CD8-positive, alpha-beta memory T cell (primary cell): ENCODE data around the gene GMDS. TPM values are rescaled to one million over a fixed set of nuclear protein-coding genes. Genes with fewer than 3 reads are reported as not detected.

Experiments
- CTCF ChIA-PET: fragments of 350-600 bp; sonication (Branson Sonifier 250); formaldehyde crosslinking; loops from one replicate; lab custom pipeline; 2021; ENCODE audit warnings: antibody characterized with exemption; lab: Charles Lee
- POLR2A ChIA-PET: fragments of 350-600 bp; sonication (Branson Sonifier 250); formaldehyde crosslinking; loops from one replicate; lab custom pipeline; 2021; ENCODE audit warnings: antibody characterized with exemption; lab: Charles Lee
- DNase-seq, 5 donors: peaks; one replicate each; pipeline versions ENCODE4 v3.0.0 to v3.0.0-alpha.2; 2020 to 2022; ENCODE audit warnings: mixed read lengths in 1 of 5
- H3K27ac ChIP-seq: one replicate; pipeline ENCODE4 v1.7.0; 2013; ENCODE audit warnings: low read depth, mild to moderate bottlenecking, low read length, moderate library complexity
- H3K27me3 ChIP-seq: 2 replicates; pipeline ENCODE4 v1.7.0; 2013; ENCODE audit warnings: low read length, mild to moderate bottlenecking; ENCODE audit not compliant: insufficient read depth, poor library complexity, severe bottlenecking
- H3K36me3 ChIP-seq: 2 replicates; pipeline ENCODE4 v1.7.0; 2013; ENCODE audit warnings: mild to moderate bottlenecking, low read length, moderate library complexity; ENCODE audit not compliant: insufficient read depth
- H3K4me1 ChIP-seq: 2 replicates; pipeline ENCODE4 v1.7.0; 2013; ENCODE audit warnings: mild to moderate bottlenecking, low read length, moderate library complexity; ENCODE audit not compliant: insufficient read depth
- H3K4me3 ChIP-seq: 2 replicates; pipeline ENCODE4 v1.7.0; 2013; ENCODE audit warnings: mild to moderate bottlenecking, low read length
- H3K9me3 ChIP-seq: 2 replicates; pipeline ENCODE4 v1.7.0; 2013; ENCODE audit warnings: mild to moderate bottlenecking, low read length
- H3K27ac Mint-ChIP-seq, 8 donors: one replicate each; pipeline ENCODE4 v1.8.0; 2020 to 2021; ENCODE audit warnings: mixed read lengths in 8 of 8, mild to moderate bottlenecking in 6 of 8, inconsistent platforms in 3 of 8, moderate library complexity in 3 of 8
- H3K27me3 Mint-ChIP-seq, 2 donors: one replicate each; pipeline ENCODE4 v1.8.0; 2020 to 2021; ENCODE audit warnings: mixed read lengths in 2 of 2, mild to moderate bottlenecking in 1 of 2, moderate library complexity in 1 of 2
- H3K36me3 Mint-ChIP-seq, 3 donors: one replicate each; pipeline ENCODE4 v1.8.0; 2020 to 2021; ENCODE audit warnings: mixed read lengths in 3 of 3, inconsistent platforms in 1 of 3, mild to moderate bottlenecking in 1 of 3
- H3K4me1 Mint-ChIP-seq, 3 donors: one replicate each; pipeline ENCODE4 v1.8.0; 2020 to 2021; ENCODE audit warnings: mixed read lengths in 3 of 3, inconsistent platforms in 1 of 3, mild to moderate bottlenecking in 1 of 3
- H3K4me3 Mint-ChIP-seq, 7 donors: one replicate each; pipeline ENCODE4 v1.8.0; 2020 to 2021; ENCODE audit warnings: mixed read lengths in 7 of 7, mild to moderate bottlenecking in 6 of 7, moderate library complexity in 4 of 7, inconsistent platforms in 2 of 7
- H3K9me3 Mint-ChIP-seq, 5 donors: one replicate each; pipeline ENCODE4 v1.8.0; 2020 to 2022; ENCODE audit warnings: mixed read lengths in 5 of 5, mild to moderate bottlenecking in 3 of 5, moderate library complexity in 2 of 5, inconsistent platforms in 1 of 5
- polyA plus RNA-seq: library from polyadenylated mRNA; unstranded; fragments of 300-500 nt; fragmentation: Illumina TruSeq; gene quantifications from one replicate; pipeline ENCODE4 v1.2.3, GENCODE V29; 2021
- total RNA-seq, 2 experiments: library from RNA; stranded (reverse); gene quantifications; one replicate each; pipeline ENCODE4 v1.2.3, GENCODE V29; 2021

Gene GMDS
- total and polyA plus RNA-seq, 3 experiments from 2014 or later = 16.4 to 33.4 (median 28.6) TPM

DNA sequence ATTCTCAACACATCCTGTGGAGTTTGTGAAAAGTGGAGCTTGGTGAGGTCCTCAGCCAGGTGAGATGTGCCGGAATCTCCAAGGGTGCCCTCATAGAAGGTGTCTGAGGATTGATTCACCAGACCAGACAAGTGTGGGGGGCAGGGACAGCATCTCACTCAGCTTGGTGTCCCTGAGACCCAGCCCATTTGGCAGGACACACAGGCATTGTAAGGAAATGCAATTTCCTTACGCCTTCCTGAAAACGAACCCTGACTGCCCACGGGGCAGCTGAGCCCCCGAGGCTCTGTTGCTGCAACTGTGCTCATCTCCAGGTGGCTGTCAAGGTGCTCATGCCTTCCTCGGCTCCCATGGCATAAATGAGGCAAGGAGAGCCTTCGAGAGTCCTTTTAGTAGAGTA, 602.3 kb downstream of the GMDS start:
- H3K27me3 Mint-ChIP-seq = no peaks in the 10 kb centered on the region
- H3K4me1 ChIP-seq = no peaks in the 10 kb centered on the region
- H3K9me3 ChIP-seq = no peaks in the 10 kb centered on the region
- H3K36me3 ChIP-seq = no peaks in the 10 kb centered on the region
- H3K27me3 ChIP-seq = no peaks in the 10 kb centered on the region
- no peak for DNase-seq
- no peak overlapping the region for H3K4me3 Mint-ChIP-seq
- no peaks in the 10 kb centered on the region for H3K4me1 Mint-ChIP-seq
- H3K36me3 Mint-ChIP-seq = peaks cover 0 to 7% (median 7%) of the 10 kb centered on the region in 3 donors
- ChIA-PET POLR2A (no interaction called here), CTCF (no interaction called here)
- H3K27ac ChIP-seq = no peak overlapping the region
- no peaks in the 10 kb centered on the region for H3K9me3 Mint-ChIP-seq
- no peak overlapping the region for H3K27ac Mint-ChIP-seq
- H3K4me3 ChIP-seq = no peak overlapping the region

DNA sequence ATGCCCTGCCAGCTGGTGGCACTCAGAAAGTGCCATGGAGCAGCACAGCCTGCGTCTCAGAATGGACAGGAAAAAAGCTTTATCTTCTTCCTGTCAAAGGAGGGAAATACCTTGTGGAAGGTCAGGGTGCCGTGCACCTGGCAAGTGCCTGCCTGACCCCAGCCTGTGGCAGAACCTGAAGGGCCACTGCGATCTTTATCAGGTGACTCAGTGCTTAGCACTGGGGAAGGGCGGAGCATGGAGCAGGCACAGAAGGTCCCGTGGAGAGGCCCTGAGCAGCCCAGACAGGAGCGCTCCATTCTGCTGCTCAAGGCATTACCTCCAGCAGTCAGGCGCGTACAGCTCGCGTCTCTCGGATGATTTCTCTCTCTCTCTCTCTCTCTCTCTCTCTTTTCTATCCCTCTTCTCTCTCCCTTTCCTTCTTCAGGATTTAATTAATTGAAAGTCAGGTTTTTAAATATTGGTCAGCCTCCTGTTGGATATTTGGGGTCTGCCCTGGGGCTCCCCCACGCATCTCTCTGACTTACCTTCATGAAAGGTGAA, 604.0 kb downstream of the GMDS start:
- no peak overlapping the region for H3K27ac ChIP-seq
- CTCF ChIA-PET = no interaction called here
- H3K4me3 ChIP-seq = no peak overlapping the region
- H3K4me3 Mint-ChIP-seq = no peak overlapping the region
- no peak for DNase-seq
- no peaks in the 10 kb centered on the region for H3K27me3 ChIP-seq
- no peak overlapping the region for H3K27ac Mint-ChIP-seq
- POLR2A ChIA-PET = no interaction called here
- H3K4me1 Mint-ChIP-seq = no peaks in the 10 kb centered on the region
- no peaks in the 10 kb centered on the region for H3K4me1 ChIP-seq
- H3K9me3 ChIP-seq = no peaks in the 10 kb centered on the region
- no peaks in the 10 kb centered on the region for H3K36me3 ChIP-seq
- no peaks in the 10 kb centered on the region for H3K9me3 Mint-ChIP-seq
- no peaks in the 10 kb centered on the region for H3K27me3 Mint-ChIP-seq
- peaks cover 0 to 7% (median 7%) of the 10 kb centered on the region in 3 donors for H3K36me3 Mint-ChIP-seq

DNA sequence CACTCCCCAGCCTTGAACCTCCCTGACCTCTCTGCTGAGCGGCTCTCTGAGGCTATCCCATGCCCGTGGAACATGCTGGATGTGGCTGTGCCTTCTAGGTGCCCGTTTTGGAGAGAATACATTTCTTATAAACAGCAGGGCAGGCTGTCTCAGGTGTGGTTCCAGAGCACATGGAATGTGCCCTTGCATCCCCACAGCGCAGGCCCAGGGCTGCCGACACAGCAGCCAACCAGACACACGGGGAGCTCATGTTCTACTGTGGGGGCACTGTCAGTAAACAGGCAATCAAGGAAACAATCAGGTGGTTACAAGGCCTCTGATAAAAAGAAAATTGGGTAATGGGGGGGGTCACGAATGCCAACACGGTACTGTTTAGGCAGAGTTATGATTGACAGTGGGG, 604.9 kb downstream of the GMDS start:
- no peaks in the 10 kb centered on the region for H3K4me1 ChIP-seq
- H3K27ac Mint-ChIP-seq = peak overlapping the region in 1 of 8 donors; percentile 57
- no peak overlapping the region for H3K4me3 ChIP-seq
- peaks cover 0 to 7% (median 5%) of the 10 kb centered on the region in 3 donors for H3K36me3 Mint-ChIP-seq
- CTCF ChIA-PET = no interaction called here
- H3K27ac ChIP-seq = no peak overlapping the region
- no peaks in the 10 kb centered on the region for H3K9me3 Mint-ChIP-seq
- POLR2A ChIA-PET = no interaction called here
- no peaks in the 10 kb centered on the region for H3K27me3 ChIP-seq
- no peak overlapping the region for H3K4me3 Mint-ChIP-seq
- no peaks in the 10 kb centered on the region for H3K27me3 Mint-ChIP-seq
- no peaks in the 10 kb centered on the region for H3K36me3 ChIP-seq
- no peaks in the 10 kb centered on the region for H3K4me1 Mint-ChIP-seq
- no peak for DNase-seq
- H3K9me3 ChIP-seq = no peaks in the 10 kb centered on the region

DNA sequence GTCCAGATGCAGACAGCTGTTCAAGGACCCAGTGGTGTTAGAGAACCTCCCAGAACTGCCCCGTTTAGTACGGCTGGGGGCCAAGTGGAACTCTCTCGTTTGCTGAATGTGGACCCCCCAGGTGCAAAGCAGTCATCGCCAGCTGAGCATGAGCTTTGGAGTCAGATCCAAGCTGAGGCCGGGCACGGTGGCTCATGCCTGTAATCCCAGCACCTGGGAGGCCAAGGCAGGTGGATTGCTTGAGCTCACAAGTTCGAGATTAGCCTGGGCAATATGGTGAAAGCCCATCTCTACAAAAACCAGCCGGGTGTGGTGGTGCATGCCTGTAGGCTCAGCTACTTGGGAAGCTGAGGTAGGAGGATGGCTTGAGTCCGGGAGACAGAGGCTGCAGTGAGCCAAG, 606.0 kb downstream of the GMDS start:
- Mint-ChIP-seq H3K27me3 (no peaks in the 10 kb centered on the region), H3K9me3 (no peaks in the 10 kb centered on the region), H3K4me1 (no peaks in the 10 kb centered on the region), H3K4me3 (no peak overlapping the region), H3K36me3 (peaks cover 3 to 7% (median 4%) of the 10 kb centered on the region in 3 donors), H3K27ac (no peak overlapping the region)
- Histone ChIP-seq H3K27ac (no peak overlapping the region), H3K4me1 (no peaks in the 10 kb centered on the region), H3K9me3 (no peaks in the 10 kb centered on the region), H3K27me3 (no peaks in the 10 kb centered on the region), H3K36me3 (no peaks in the 10 kb centered on the region), H3K4me3 (no peak overlapping the region)
- no peak for DNase-seq
- CTCF ChIA-PET = no interaction called here
- POLR2A ChIA-PET = no interaction called here

DNA sequence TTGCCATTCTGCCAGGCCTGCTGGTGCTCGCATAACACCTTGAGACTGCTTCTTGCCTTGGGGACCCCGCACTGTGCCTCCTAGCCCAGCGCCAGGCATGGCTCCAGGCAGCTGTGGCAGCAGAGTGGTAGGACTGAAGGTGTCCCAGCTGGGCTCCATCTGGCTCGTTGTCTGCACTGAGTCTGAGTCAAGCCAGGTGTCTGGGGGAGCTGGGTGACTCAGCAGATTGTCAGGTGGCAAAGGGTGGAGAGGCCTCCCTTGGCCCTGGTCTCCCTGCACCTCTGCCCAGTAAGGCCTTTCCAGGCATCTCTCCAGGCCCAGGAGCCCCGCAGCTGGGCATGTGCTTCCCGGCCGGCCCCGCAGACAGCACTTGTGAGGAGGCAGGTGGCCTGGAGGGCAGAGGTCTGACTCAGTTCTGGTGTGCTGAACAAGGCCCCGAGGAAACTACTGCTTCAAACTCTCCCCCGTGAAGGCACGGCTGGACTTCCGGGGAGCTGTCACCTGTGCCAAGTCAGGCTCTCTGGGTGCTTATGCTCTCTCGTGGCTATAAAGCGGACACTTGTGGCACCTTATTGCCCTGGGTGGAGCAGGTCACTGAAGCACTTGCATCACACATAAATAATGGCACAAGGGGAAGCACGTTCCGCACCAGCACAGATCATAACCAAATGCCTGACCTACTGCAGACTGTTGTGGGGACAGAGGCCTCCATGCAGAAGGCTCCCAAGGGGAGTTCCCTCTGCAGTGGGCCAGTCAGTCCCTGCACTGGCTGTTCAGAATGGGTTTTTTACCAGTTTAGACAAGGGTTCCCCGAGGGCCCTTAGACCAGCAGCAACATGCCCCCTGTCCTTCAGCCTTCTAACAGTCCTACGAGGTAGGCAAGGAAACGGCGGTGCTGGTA, 608.2 kb downstream of the GMDS start:
- Mint-ChIP-seq H3K36me3 (peaks cover 7 to 12% (median 8%) of the 10 kb centered on the region in 3 donors), H3K27ac (no peak overlapping the region), H3K4me3 (no peak overlapping the region), H3K4me1 (no peaks in the 10 kb centered on the region), H3K9me3 (no peaks in the 10 kb centered on the region), H3K27me3 (peaks cover 0 to 12% of the 10 kb centered on the region in 2 donors)
- DNase-seq = no peak
- Histone ChIP-seq H3K4me1 (no peaks in the 10 kb centered on the region), H3K27me3 (no peaks in the 10 kb centered on the region), H3K36me3 (no peaks in the 10 kb centered on the region), H3K4me3 (no peak overlapping the region), H3K9me3 (no peaks in the 10 kb centered on the region), H3K27ac (no peak overlapping the region)
- ChIA-PET CTCF (interaction anchor here (0.6 kb wide), 1 partner anchor 1593 kb away, joined by 3 read pairs; no protein-coding TSS in a partner anchor), POLR2A (no interaction called here)

DNA sequence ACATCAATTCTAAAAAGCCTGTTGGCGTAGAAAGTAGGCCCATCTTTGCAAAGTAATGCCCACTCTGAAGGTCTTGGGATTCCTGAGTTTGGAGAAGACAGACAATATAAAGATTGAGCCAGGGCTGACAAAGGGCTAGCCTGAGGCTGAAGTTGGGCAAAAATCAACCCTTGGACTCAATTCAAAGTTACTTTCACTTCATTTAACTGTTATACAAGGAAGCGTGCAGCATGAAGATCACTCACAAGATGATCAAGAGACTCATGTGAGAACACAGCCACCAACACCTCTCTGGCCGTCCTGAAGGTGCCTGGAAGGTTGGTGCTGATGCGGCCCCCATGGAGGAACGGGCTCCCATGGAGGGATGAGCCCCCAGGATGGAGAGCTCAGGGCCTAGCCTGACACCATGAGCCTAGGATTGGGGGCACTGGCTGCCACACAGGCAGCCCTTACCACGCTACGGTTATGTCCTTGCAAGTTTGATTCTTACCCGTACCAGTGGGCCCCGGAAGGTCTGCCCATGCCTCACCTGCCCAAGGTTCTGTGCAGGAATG, 609.1 kb downstream of the GMDS start:
- no peaks in the 10 kb centered on the region for H3K9me3 ChIP-seq
- ChIA-PET POLR2A (no interaction called here), CTCF (interaction anchor here (0.6 kb wide), 1 partner anchor 1594 kb away, joined by 3 read pairs; no protein-coding TSS in a partner anchor)
- DNase-seq = no peak
- no peaks in the 10 kb centered on the region for H3K36me3 ChIP-seq
- H3K4me1 ChIP-seq = no peaks in the 10 kb centered on the region
- no peaks in the 10 kb centered on the region for H3K27me3 ChIP-seq
- H3K4me3 ChIP-seq = no peak overlapping the region
- Mint-ChIP-seq H3K27me3 (peaks cover 0 to 15% of the 10 kb centered on the region in 2 donors), H3K36me3 (peaks cover 4 to 14% (median 6%) of the 10 kb centered on the region in 3 donors), H3K27ac (no peak overlapping the region), H3K4me1 (no peaks in the 10 kb centered on the region), H3K9me3 (no peaks in the 10 kb centered on the region), H3K4me3 (no peak overlapping the region)
- no peak overlapping the region for H3K27ac ChIP-seq

DNA sequence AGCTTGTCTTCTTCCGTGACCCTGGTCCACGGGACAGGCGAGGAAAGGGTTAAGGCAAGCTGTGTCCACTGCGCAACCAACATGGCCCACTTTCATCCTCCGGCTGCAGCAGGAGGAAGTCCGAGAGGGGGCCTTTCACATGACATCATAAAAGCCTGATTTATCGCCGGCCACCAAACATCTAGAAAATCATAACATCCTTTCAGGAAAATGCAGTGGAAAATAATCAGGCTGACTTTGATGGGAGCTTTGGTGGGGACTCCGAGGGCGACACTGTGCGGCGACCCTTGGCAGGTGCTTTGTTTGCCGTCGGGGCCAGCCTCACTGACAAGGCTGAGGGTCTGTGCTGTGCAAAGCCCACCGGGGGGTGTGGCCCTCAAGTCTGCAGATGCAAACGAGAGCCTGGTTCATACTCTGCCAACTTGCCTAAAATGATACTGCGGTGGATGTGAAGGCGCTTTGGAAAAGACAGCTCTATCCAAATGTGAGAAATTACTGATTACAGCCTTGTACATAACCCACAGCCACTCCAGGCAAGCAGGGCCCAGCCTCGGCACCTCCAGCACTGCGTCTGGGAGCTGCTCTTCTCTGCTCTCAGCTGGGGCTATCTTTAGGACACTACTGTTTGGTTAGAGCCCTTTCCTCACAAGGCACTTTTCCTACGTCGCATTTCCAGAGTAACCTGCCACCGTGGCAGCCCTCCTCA, 609.9 kb downstream of the GMDS start:
- Mint-ChIP-seq H3K4me3 (no peak overlapping the region), H3K36me3 (peaks cover 2 to 14% (median 6%) of the 10 kb centered on the region in 3 donors), H3K9me3 (no peaks in the 10 kb centered on the region), H3K27ac (no peak overlapping the region), H3K4me1 (no peaks in the 10 kb centered on the region), H3K27me3 (peaks cover 4 to 18% of the 10 kb centered on the region in 2 donors)
- H3K27me3 ChIP-seq = no peaks in the 10 kb centered on the region
- POLR2A ChIA-PET = no interaction called here
- no peak for DNase-seq
- CTCF ChIA-PET = no interaction called here
- H3K36me3 ChIP-seq = no peaks in the 10 kb centered on the region
- H3K4me1 ChIP-seq = no peaks in the 10 kb centered on the region
- H3K9me3 ChIP-seq = no peaks in the 10 kb centered on the region
- H3K27ac ChIP-seq = no peak overlapping the region
- no peak overlapping the region for H3K4me3 ChIP-seq
